Right atrium auricular region (tissue), 2 donors: ENCODE results near the gene RTN4. TPM values are rescaled to one million over a fixed set of nuclear protein-coding genes. Genes with fewer than 3 reads are reported as not detected.

ENCODE experiments used
- DNase-seq: peaks from one replicate; pipeline ENCODE4 v3.0.0-alpha.2; 2019; ENCODE audit warnings: low spot score
- H3K27ac ChIP-seq, 2 donors: fragments of 200-600 bp; sonication (generic); 1 replicate in 1 of 2; 2 replicates in 1 of 2; pipeline ENCODE4 v1.5.1; 2016 to 2019
- H3K27me3 ChIP-seq, 2 donors: fragments of 200-600 bp; sonication (generic); one replicate each; pipeline versions ENCODE4 v1.5.1 to v1.6.0; 2017 to 2019
- H3K36me3 ChIP-seq: fragments of 200-600 bp; sonication (generic); one replicate; pipeline ENCODE4 v1.5.1; 2016
- H3K4me1 ChIP-seq, 2 donors: fragments of 200-600 bp; sonication (generic); one replicate each; pipeline versions ENCODE4 v1.5.1 to v1.6.0; 2017 to 2019
- H3K4me3 ChIP-seq, 2 donors: fragments of 200-600 bp; sonication (generic); 1 replicate in 1 of 2; 2 replicates in 1 of 2; pipeline ENCODE4 v1.5.1; 2017 to 2019; ENCODE audit warnings: mild to moderate bottlenecking in 1 of 2, moderate library complexity in 1 of 2
- H3K9me3 ChIP-seq, 2 donors: fragments of 200-600 bp; sonication (generic); one replicate each; pipeline ENCODE4 v1.5.1; 2019
- total RNA-seq, 2 donors: library from RNA; depleted of rRNA; stranded (reverse); fragments of >200 nt; gene quantifications; one replicate each; pipeline ENCODE4 v1.1.0, GENCODE V29; 2016
- TF ChIP-seq, protein P1 (sequence below), 2 donors: fragments of 200-600 bp; sonication (generic); IDR thresholded peaks; one replicate each; pipeline ENCODE4 v1.5.1; 2019; ENCODE audit warnings: antibody characterized with exemption in 2 of 2

RTN4 gene
- total RNA-seq, 2 donors from 2014 or later = 152 to 203 TPM

DNA sequence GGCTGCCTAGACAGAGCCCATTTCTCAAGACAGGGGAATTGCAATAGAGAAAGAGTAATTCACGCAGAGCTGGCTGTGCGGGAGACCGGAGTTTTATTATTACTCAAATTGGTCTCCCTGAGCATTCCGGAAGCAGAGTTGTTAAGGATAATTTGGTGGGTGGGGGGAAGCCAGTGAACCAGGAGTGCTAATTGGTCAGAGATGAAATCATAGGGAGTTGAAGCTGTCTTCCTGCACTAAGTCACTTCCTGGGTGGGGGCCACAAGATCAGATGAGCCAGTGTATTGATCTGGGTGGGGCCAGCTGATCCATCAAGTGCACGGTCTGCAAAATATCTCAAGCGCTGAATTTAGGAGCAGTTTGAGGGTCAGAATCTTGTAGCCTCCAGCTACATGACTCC is 84.8 kb downstream of the RTN4 start:
- no peaks in the 10 kb centered on the region for H3K27me3 ChIP-seq
- no peak for DNase-seq

GRCh38 chr2:54964816-54965215 is 85.4 kb downstream of the RTN4 start:
- Histone ChIP-seq H3K36me3 (peaks cover under 1% of the 10 kb centered on the region), H3K27me3 (no peaks in the 10 kb centered on the region), H3K9me3 (no peaks in the 10 kb centered on the region), H3K4me1 (peaks cover 0 to 27% of the 10 kb centered on the region in 2 donors), H3K4me3 (no peak overlapping the region), H3K27ac (no peak overlapping the region)
- no peak for DNase-seq
- TF ChIP-seq, protein P1, sequence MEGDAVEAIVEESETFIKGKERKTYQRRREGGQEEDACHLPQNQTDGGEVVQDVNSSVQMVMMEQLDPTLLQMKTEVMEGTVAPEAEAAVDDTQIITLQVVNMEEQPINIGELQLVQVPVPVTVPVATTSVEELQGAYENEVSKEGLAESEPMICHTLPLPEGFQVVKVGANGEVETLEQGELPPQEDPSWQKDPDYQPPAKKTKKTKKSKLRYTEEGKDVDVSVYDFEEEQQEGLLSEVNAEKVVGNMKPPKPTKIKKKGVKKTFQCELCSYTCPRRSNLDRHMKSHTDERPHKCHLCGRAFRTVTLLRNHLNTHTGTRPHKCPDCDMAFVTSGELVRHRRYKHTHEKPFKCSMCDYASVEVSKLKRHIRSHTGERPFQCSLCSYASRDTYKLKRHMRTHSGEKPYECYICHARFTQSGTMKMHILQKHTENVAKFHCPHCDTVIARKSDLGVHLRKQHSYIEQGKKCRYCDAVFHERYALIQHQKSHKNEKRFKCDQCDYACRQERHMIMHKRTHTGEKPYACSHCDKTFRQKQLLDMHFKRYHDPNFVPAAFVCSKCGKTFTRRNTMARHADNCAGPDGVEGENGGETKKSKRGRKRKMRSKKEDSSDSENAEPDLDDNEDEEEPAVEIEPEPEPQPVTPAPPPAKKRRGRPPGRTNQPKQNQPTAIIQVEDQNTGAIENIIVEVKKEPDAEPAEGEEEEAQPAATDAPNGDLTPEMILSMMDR (IDR thresholded peaks at IDR 0.05) = no peak

More for the DNA sequence above, 84.8 kb downstream of the RTN4 start:
- H3K27ac ChIP-seq = no peak overlapping the region
- peaks cover 0 to 32% of the 10 kb centered on the region in 2 donors for H3K4me1 ChIP-seq
- H3K9me3 ChIP-seq = no peaks in the 10 kb centered on the region
- H3K36me3 ChIP-seq = peaks cover 7% of the 10 kb centered on the region
- H3K4me3 ChIP-seq = no peak overlapping the region
- TF ChIP-seq, protein P1 (IDR thresholded peaks at IDR 0.05) = no peak

- DNase-seq = no peak
- Histone ChIP-seq H3K9me3 (no peaks in the 10 kb centered on the region), H3K36me3 (no peaks in the 10 kb centered on the region), H3K27me3 (no peaks in the 10 kb centered on the region), H3K4me3 (no peak overlapping the region), H3K4me1 (peaks cover 0 to 25% of the 10 kb centered on the region in 2 donors), H3K27ac (no peak overlapping the region)
- TF ChIP-seq, protein P1 (IDR thresholded peaks at IDR 0.05) = no peak
These were observed 86.0 kb downstream of the RTN4 start for GRCh38 chr2:54964271-54964670.

- Histone ChIP-seq H3K9me3 (no peaks in the 10 kb centered on the region), H3K27me3 (no peaks in the 10 kb centered on the region), H3K4me1 (peaks cover 0 to 17% of the 10 kb centered on the region in 2 donors), H3K27ac (no peak overlapping the region), H3K36me3 (no peaks in the 10 kb centered on the region), H3K4me3 (no peak overlapping the region)
- DNase-seq = no peak
- TF ChIP-seq, protein P1 (IDR thresholded peaks at IDR 0.05) = no peak
These were observed 86.8 kb downstream of the RTN4 start for GRCh38 chr2:54963476-54963875.

- Histone ChIP-seq H3K27ac (no peak overlapping the region), H3K4me1 (peaks cover 0 to 13% of the 10 kb centered on the region in 2 donors), H3K27me3 (no peaks in the 10 kb centered on the region), H3K4me3 (no peak overlapping the region), H3K36me3 (no peaks in the 10 kb centered on the region), H3K9me3 (no peaks in the 10 kb centered on the region)
- no peak for DNase-seq
- TF ChIP-seq, protein P1 (IDR thresholded peaks at IDR 0.05) = no peak
These were observed 87.3 kb downstream of the RTN4 start for GRCh38 chr2:54962935-54963440.

GRCh38 chr2:54962511-54962910 is 87.7 kb downstream of the RTN4 start:
- H3K4me1 ChIP-seq = peaks cover 0 to 9% of the 10 kb centered on the region in 2 donors
- DNase-seq = no peak
- H3K27me3 ChIP-seq = no peaks in the 10 kb centered on the region
- no peaks in the 10 kb centered on the region for H3K9me3 ChIP-seq
- H3K36me3 ChIP-seq = no peaks in the 10 kb centered on the region
- no peak overlapping the region for H3K4me3 ChIP-seq
- H3K27ac ChIP-seq = no peak overlapping the region
- TF ChIP-seq, protein P1 (IDR thresholded peaks at IDR 0.05) = no peak
